Measurements from ENCODE around the gene FRMD6.

The FRMD6 gene

DNA sequence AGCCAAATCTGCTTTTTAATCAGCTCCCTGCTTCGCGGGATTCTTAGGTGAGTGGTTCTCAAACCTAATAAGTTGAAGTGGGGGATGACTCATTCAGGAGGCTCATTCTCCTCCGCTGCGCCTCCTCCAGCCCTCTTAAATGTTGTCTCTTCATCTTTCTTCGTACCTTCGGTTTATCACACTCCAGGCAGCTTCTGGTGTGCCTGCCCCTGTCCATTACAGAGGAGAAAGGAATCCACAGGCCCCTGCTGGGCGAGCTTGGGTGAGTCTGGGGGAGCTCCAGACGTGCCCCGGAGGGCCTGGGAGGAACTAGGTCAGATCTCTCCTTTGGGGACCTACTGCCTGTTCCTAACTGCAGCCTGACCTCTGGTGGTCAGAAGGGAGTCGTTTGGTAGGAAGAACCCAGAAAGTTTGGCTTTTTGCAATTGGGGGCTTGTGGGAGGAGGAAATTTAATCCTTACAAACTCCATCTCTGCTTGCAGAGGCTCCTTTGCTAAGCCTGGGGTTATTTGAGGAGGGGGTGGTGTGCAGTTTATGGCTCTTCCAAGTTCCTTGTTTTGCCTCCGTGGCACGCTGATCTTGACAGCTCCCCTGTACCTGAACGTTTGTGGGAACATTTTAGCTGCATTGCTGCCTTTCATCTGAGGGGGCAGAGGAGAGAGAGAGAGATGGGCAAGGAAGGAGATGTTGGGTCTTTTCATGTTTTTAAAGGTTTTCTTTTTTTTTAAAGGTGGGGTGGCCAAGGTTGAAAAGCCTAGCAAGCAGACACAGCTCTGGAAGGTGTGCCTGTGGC, 124.6 kb downstream of the FRMD6 start:
- DNase-seq (ENCODE audit: low read depth in 2 of 2), result no peak

DNA sequence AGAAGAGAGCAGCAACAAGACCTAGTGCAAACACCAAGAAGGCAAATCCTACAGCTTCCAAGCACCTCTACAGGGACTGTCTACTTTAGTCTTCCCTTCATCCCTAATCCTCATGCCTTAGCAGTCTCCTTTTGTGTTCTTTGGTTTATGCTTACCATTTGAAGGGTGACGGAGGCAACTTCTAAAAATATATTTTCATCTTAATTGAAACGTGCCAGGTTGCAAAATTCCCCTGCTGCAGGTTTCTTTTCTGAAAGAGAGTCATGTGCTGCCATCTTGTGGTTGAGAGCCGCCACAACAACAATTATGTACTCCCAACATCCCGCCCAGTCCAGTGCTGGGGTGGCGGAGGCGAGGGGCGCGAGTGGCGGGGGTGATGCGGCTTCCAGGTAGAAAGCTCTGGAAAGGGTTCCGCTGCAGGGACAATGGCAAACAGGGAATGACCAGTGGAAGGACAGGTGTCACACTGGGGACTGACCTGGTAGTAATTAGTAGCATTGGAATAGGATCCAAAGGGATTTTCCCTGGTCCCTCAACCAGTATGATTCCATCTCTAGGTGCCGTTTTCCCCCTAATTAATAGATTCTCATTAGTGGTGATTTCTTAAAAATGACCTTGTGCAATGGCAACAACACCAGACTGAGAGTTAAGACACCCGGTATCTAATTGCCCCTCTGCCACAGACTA, 128.4 kb downstream of the FRMD6 start:
- peak; percentile 47 to 50 for DNase-seq (ENCODE audit: low read depth in 2 of 2)
